Measurements from ENCODE around the gene CPM. TPM values are rescaled to one million over a fixed set of nuclear protein-coding genes. Genes with fewer than 3 reads are reported as not detected.

Gene CPM
- total and polyA plus RNA-seq, 10 of the 15 experiments (the other 5 are each of a cell fraction or from before 2014, with no cell fraction given): 0.06 to 1.7 (median 0.41) TPM

- TF ChIP-seq CTCF (IDR thresholded peaks at IDR 0.05 in 2 of 3, conservative IDR thresholded peaks at IDR 0.05 in 1 of 3; ENCODE audit: control insufficient read depth in 2 of 3, extremely low read depth in 1 of 3, insufficient read depth in 1 of 3, low read depth in 3 of 3, low read length in 3 of 3) (no peak), MTA2 (IDR thresholded peaks at IDR 0.05; ENCODE audit: low read depth) (no peak), LARP7 (IDR thresholded peaks at IDR 0.05) (no peak), FOXK2 (IDR thresholded peaks at IDR 0.05) (no peak), POU2F2 (IDR thresholded peaks at IDR 0.05; ENCODE audit: borderline replicate concordance, low read depth, low read length) (no peak), ZNF592 (IDR thresholded peaks at IDR 0.05) (no peak), ZBTB33 (IDR thresholded peaks at IDR 0.05) (no peak)
These were observed 79.4 kb downstream of the CPM start (continued) for GRCh38 chr12:68853396-68854077.

All from GM12878 (cell line).